Measurements from ENCODE around the gene RNF144A. TPM values are rescaled to one million over a fixed set of nuclear protein-coding genes. Genes with fewer than 3 reads are reported as not detected.

The RNF144A gene
- total and polyA plus RNA-seq, 2 experiments from 2014 or later, result 2.8 to 14.7 TPM

- Mint-ChIP-seq H3K9me3 (no peaks in the 10 kb centered on the region; the same call in 2 of the 3 replicates), H3K27me3 (ENCODE audit: insufficient read depth, low read depth, poor library complexity) (peaks cover 2% of the 10 kb centered on the region), H3K4me1 (peaks cover 34% of the 10 kb centered on the region), H3K27ac (no peak overlapping the region), H3K4me3 (no peak overlapping the region), H3K36me3 (ENCODE audit: low read depth) (peaks cover 4% of the 10 kb centered on the region; the same call in 2 of the 3 replicates)
- ATAC-seq (no peak), DNase-seq (ENCODE audit: low spot score) (no peak)
- H3K27ac ChIP-seq (ENCODE audit: low read depth), result no peak overlapping the region
- no peaks in the 10 kb centered on the region; the same call in 1 of the 2 replicates for H3K9me2 ChIP-seq (ENCODE audit: insufficient read depth)
- no peak overlapping the region for H2AFZ ChIP-seq
- H4K20me1 ChIP-seq (replicated peaks; ENCODE audit: insufficient read depth), result no peaks in the 10 kb centered on the region
- TF ChIP-seq, protein P1, sequence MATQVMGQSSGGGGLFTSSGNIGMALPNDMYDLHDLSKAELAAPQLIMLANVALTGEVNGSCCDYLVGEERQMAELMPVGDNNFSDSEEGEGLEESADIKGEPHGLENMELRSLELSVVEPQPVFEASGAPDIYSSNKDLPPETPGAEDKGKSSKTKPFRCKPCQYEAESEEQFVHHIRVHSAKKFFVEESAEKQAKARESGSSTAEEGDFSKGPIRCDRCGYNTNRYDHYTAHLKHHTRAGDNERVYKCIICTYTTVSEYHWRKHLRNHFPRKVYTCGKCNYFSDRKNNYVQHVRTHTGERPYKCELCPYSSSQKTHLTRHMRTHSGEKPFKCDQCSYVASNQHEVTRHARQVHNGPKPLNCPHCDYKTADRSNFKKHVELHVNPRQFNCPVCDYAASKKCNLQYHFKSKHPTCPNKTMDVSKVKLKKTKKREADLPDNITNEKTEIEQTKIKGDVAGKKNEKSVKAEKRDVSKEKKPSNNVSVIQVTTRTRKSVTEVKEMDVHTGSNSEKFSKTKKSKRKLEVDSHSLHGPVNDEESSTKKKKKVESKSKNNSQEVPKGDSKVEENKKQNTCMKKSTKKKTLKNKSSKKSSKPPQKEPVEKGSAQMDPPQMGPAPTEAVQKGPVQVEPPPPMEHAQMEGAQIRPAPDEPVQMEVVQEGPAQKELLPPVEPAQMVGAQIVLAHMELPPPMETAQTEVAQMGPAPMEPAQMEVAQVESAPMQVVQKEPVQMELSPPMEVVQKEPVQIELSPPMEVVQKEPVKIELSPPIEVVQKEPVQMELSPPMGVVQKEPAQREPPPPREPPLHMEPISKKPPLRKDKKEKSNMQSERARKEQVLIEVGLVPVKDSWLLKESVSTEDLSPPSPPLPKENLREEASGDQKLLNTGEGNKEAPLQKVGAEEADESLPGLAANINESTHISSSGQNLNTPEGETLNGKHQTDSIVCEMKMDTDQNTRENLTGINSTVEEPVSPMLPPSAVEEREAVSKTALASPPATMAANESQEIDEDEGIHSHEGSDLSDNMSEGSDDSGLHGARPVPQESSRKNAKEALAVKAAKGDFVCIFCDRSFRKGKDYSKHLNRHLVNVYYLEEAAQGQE (IDR thresholded peaks at IDR 0.05; ENCODE audit: unreplicated experiment), result no peak
- TF ChIP-seq CREB1 (CRISPR knock-in tag; IDR thresholded peaks at IDR 0.05; ENCODE audit: low read depth) (no peak), STAT1 (IDR thresholded peaks at IDR 0.05; ENCODE audit: unreplicated experiment) (no peak), JUNB (IDR thresholded peaks at IDR 0.05; ENCODE audit: unreplicated experiment) (no peak), ZNF462 (CRISPR knock-in tag; IDR thresholded peaks at IDR 0.05) (no peak), POLR2AphosphoS5 (IDR thresholded peaks at IDR 0.05; ENCODE audit: low read depth) (no peak), ZNF331 (CRISPR knock-in tag; IDR thresholded peaks at IDR 0.05; ENCODE audit: low read depth) (no peak), ZNF114 (CRISPR knock-in tag; IDR thresholded peaks at IDR 0.05) (no peak), EZH2 (IDR thresholded peaks at IDR 0.05; ENCODE audit: low read depth, unreplicated experiment) (no peak), EZH2phosphoT487 (IDR thresholded peaks at IDR 0.05; ENCODE audit: unreplicated experiment) (no peak), NANOG (IDR thresholded peaks at IDR 0.05; ENCODE audit: borderline replicate concordance) (no peak), CTCF (conservative IDR thresholded peaks at IDR 0.05; ENCODE audit: low read depth in 2 of 2) (no peak), ETS1 (IDR thresholded peaks at IDR 0.05) (no peak)
- H3K27me3 ChIP-seq (ENCODE audit: insufficient read depth), result no peaks in the 10 kb centered on the region
- H3K79me2 ChIP-seq (replicated peaks; ENCODE audit: insufficient read depth), result peaks cover under 1% of the 10 kb centered on the region; the same call in 1 of the 2 replicates
- H3K4me1 ChIP-seq (ENCODE audit: insufficient read depth), result peaks cover 19% of the 10 kb centered on the region; the same call in 1 of the 2 replicates
- H3K4me2 ChIP-seq, result no peak overlapping the region
- no peaks in the 10 kb centered on the region for H3F3A ChIP-seq (replicated peaks; ENCODE audit: low read depth)
- no peaks in the 10 kb centered on the region for H3K36me3 ChIP-seq (ENCODE audit: insufficient read depth)
- H3K4me3 ChIP-seq, result no peak overlapping the region
Observed at GRCh38 chr2:6932828-6933227, 15.6 kb downstream of the RNF144A start.
